Caco-2 (cell line): ENCODE measurements around the gene GTF3A. TPM values are rescaled to one million over a fixed set of nuclear protein-coding genes. Genes with fewer than 3 reads are reported as not detected.

Experiments used
- BruUV-seq: library from RNA; stranded (reverse); fragments of 400-500 nt; replicated peaks from 2 replicates; lab custom pipeline; 2021; lab: Mats Ljungman, UMichigan
- CTCF ChIA-PET: fragments of 300-600 bp; sonication (Branson Sonifier 250); formaldehyde crosslinking; loops from one replicate; lab custom pipeline; 2022; ENCODE audit warnings: antibody characterized with exemption; lab: Charles Lee
- POLR2A ChIA-PET: fragments of 300-600 bp; sonication (Branson Sonifier 250); formaldehyde crosslinking; loops from one replicate; lab custom pipeline; 2022; ENCODE audit warnings: antibody characterized with exemption; lab: Charles Lee
- DNase-seq, 2 experiments: peaks; one replicate each; pipeline versions ENCODE4 v3.0.0 to v3.0.0-alpha.2; 2020 to 2022
- H3K27me3 ChIP-seq: replicated peaks from 2 replicates; pipeline ENCODE4 v1.6.0; 2011; ENCODE audit warnings: low read length; ENCODE audit not compliant: control insufficient read depth, insufficient read depth
- H3K36me3 ChIP-seq: 2 replicates; pipeline ENCODE4 v1.5.1; 2011; ENCODE audit warnings: low read length; ENCODE audit not compliant: control insufficient read depth, insufficient read depth
- H3K4me1 ChIP-seq: fragments of 250-450 bp; sonication (Bioruptor Pico); 2 replicates; pipeline ENCODE4 v1.5.1; 2020; ENCODE audit warnings: mild to moderate bottlenecking
- H3K4me3 ChIP-seq: 2 replicates; pipeline ENCODE4 v1.5.1; 2011; ENCODE audit warnings: low read depth, mild to moderate bottlenecking, control low read depth, low read length
- H3K9me3 ChIP-seq: fragments of 250-450 bp; sonication (Bioruptor Pico); 2 replicates; pipeline ENCODE4 v1.5.1; 2020; ENCODE audit warnings: mild to moderate bottlenecking, moderate library complexity
- H3K27ac Mint-ChIP-seq: one replicate; pipeline ENCODE4 v1.8.0; 2022; ENCODE audit warnings: mixed read lengths; ENCODE audit not compliant: unreplicated experiment
- H3K27me3 Mint-ChIP-seq: one replicate; pipeline ENCODE4 v1.8.0; 2022; ENCODE audit warnings: mixed read lengths; ENCODE audit not compliant: insufficient read depth, unreplicated experiment
- H3K36me3 Mint-ChIP-seq: one replicate; pipeline ENCODE4 v1.8.0; 2022; ENCODE audit warnings: mild to moderate bottlenecking, mixed read lengths; ENCODE audit not compliant: insufficient read depth, unreplicated experiment
- H3K4me1 Mint-ChIP-seq: one replicate; pipeline ENCODE4 v1.8.0; 2022; ENCODE audit warnings: low read depth, mixed read lengths; ENCODE audit not compliant: unreplicated experiment
- H3K4me3 Mint-ChIP-seq: one replicate; pipeline ENCODE4 v1.8.0; 2022; ENCODE audit warnings: mild to moderate bottlenecking, moderate library complexity, mixed read lengths; ENCODE audit not compliant: unreplicated experiment
- H3K9me3 Mint-ChIP-seq: one replicate; pipeline ENCODE4 v1.8.0; 2022; ENCODE audit warnings: mixed read lengths; ENCODE audit not compliant: unreplicated experiment
- CTCF ChIP-seq, 2 experiments: fragments of 200-600 bp in 1 of 2; IDR thresholded peaks; 1 replicate in 1 of 2; 2 replicates in 1 of 2; pipeline versions ENCODE4 v1.5.1 to v1.8.0; 2011 to 2022; ENCODE audit warnings: antibody characterized with exemption in 1 of 2, control low read depth in 1 of 2, inconsistent platforms in 1 of 2, low read depth in 1 of 2, low read length in 1 of 2, mild to moderate bottlenecking in 1 of 2, moderate library complexity in 1 of 2; ENCODE audit not compliant: insufficient read depth in 1 of 2, severe bottlenecking in 1 of 2, unreplicated experiment in 1 of 2
- intact Hi-C: fragments of 100-400 bp; cut with micrococcal nuclease; formaldehyde crosslinking; loops from one replicate; pipeline ENCODE4 v1.10.0; 2022; ENCODE audit not compliant: unreplicated experiment
- total RNA-seq: library from RNA; stranded (reverse); gene quantifications from 2 replicates; pipeline ENCODE4 v1.2.3, GENCODE V29; 2022

The GTF3A gene
- total RNA-seq, 1 experiment from 2014 or later = 141 TPM

DNA sequence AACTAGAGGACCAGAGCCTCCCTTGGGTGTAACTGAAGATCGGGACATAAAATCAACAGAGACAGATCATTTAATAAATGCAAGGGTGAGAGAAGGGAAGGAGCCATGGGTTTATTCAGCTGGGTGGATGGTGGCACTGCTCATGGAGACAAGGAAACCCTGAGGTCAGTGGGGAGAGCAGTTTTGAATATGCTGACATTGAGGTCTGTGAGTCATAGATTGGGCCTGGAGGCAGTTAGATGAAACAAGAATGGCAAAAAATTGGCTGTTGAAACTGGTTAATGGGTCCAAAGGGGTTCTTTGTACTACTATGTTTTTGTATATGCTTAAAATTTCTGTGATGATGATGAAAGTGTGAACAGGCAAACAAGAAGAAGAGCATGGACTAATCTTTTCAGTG is 5.1 kb upstream of the GTF3A start:
- no peaks in the 10 kb centered on the region for H3K4me1 ChIP-seq
- H3K27me3 ChIP-seq = no peaks in the 10 kb centered on the region
- H3K4me3 ChIP-seq = no peak overlapping the region
- ChIA-PET CTCF (no interaction called here), POLR2A (no interaction called here)
- H3K36me3 Mint-ChIP-seq = no peaks in the 10 kb centered on the region
- no peaks in the 10 kb centered on the region for H3K4me1 Mint-ChIP-seq
- no peak overlapping the region for H3K27ac Mint-ChIP-seq
- H3K9me3 Mint-ChIP-seq = no peaks in the 10 kb centered on the region
- H3K9me3 ChIP-seq = no peaks in the 10 kb centered on the region
- BruUV-seq = no TSS peak
- DNase-seq = no peak
- TF ChIP-seq CTCF (IDR thresholded peaks at IDR 0.05; ENCODE audit: insufficient read depth in 1 of 2, low read depth in 1 of 2, low read length in 1 of 2, severe bottlenecking in 1 of 2, unreplicated experiment in 1 of 2) = no peak
- H3K27me3 Mint-ChIP-seq = peaks cover 5% of the 10 kb centered on the region
- H3K4me3 Mint-ChIP-seq = no peak overlapping the region
- intact Hi-C loops = no loop called here
- H3K36me3 ChIP-seq = no peaks in the 10 kb centered on the region

DNA sequence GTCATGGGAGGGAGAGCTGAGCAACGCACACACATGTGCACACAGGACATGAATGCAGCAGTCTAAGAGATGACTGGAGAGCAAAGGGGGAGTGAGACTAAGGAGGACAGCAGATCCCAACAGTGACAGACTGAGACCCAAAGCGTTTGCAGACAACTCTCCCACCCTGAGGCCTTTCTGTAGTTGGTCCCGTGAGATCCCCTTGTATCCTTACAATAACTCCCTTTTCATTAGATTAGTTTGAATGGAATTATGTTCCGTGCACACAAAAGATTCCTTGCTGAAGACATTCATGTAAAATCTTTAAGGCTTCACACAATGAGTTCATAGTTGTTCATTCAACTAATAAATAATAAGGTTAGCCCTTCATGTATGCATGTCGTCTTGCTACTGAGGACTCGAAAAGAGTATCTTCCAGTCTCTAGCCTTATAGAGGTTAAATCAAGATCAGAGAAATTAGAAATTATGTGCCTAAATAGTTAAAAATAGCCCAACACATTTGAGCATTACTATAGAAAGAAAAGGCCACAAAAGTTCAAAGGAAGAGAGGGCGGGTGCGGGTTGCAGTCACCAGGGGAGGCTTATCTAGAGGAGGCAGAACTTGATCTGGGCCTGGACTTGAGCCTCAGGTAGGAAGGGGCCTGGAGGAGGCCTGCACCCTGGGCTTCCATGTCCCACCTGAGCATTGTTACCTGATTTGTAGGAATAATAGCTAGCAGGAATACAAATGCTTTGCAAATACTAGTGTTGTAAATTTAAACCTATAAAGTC is 3.1 kb upstream of the GTF3A start:
- BruUV-seq = no TSS peak

GRCh38 chr13:27423333-27423732 is 1.1 kb upstream of the GTF3A start:
- CTCF ChIA-PET = no interaction called here
- peaks cover 8% of the 10 kb centered on the region for H3K4me1 ChIP-seq
- H3K36me3 ChIP-seq = no peaks in the 10 kb centered on the region
- BruUV-seq = no TSS peak
- H3K27ac Mint-ChIP-seq = no peak overlapping the region
- no peak for TF ChIP-seq CTCF (IDR thresholded peaks at IDR 0.05; ENCODE audit: insufficient read depth in 1 of 2, low read depth in 1 of 2, low read length in 1 of 2, severe bottlenecking in 1 of 2, unreplicated experiment in 1 of 2)
- POLR2A ChIA-PET = no interaction called here
- H3K27me3 Mint-ChIP-seq = no peaks in the 10 kb centered on the region
- no peaks in the 10 kb centered on the region for H3K9me3 Mint-ChIP-seq
- H3K4me3 Mint-ChIP-seq = peak overlapping the region; percentile 87
- peaks cover 20% of the 10 kb centered on the region for H3K36me3 Mint-ChIP-seq
- H3K4me1 Mint-ChIP-seq = peaks cover 16% of the 10 kb centered on the region
- no peak overlapping the region for H3K4me3 ChIP-seq
- intact Hi-C loops = no loop called here
- no peaks in the 10 kb centered on the region for H3K27me3 ChIP-seq
- H3K9me3 ChIP-seq = no peaks in the 10 kb centered on the region
- no peak for DNase-seq

More for the DNA sequence above, 3.1 kb upstream of the GTF3A start:
- Mint-ChIP-seq H3K4me3 (no peak overlapping the region), H3K4me1 (peaks cover 14% of the 10 kb centered on the region), H3K36me3 (peaks cover 7% of the 10 kb centered on the region), H3K9me3 (no peaks in the 10 kb centered on the region), H3K27ac (no peak overlapping the region), H3K27me3 (no peaks in the 10 kb centered on the region)
- no peaks in the 10 kb centered on the region for H3K36me3 ChIP-seq
- no peak for TF ChIP-seq CTCF (IDR thresholded peaks at IDR 0.05; ENCODE audit: insufficient read depth in 1 of 2, low read depth in 1 of 2, low read length in 1 of 2, severe bottlenecking in 1 of 2, unreplicated experiment in 1 of 2)
- H3K9me3 ChIP-seq = no peaks in the 10 kb centered on the region
- intact Hi-C loops = no loop called here
- ChIA-PET POLR2A (no interaction called here), CTCF (interaction anchor here (1.2 kb wide), 1 partner anchor 59 kb away, joined by 3 read pairs; no protein-coding TSS in a partner anchor)
- H3K4me3 ChIP-seq = no peak overlapping the region
- peaks cover 5% of the 10 kb centered on the region for H3K4me1 ChIP-seq
- H3K27me3 ChIP-seq = no peaks in the 10 kb centered on the region
- no peak for DNase-seq
